ENCODE data around the gene TOMM6.
"Not testable (repeated sequence)": the region's sequence is repeated elsewhere in the genome, so short reads cannot be mapped to it uniquely, and the experiment has no call there.

Gene TOMM6

GRCh38 chr6:41763470-41763869 lies 24.0 kb upstream of the TOMM6 start:
- no peak for DNase-seq (ENCODE audit: low spot score)

GRCh38 chr6:41766043-41766664 lies 21.3 kb upstream of the TOMM6 start:
- not testable (repeated sequence) for DNase-seq (ENCODE audit: low spot score)

GRCh38 chr6:41767112-41767833 lies 20.2 kb upstream of the TOMM6 start:
- no peak for DNase-seq (ENCODE audit: low spot score)

GRCh38 chr6:41768545-41769308 lies 18.8 kb upstream of the TOMM6 start:
- DNase-seq (ENCODE audit: low spot score) = no peak

- no peak for DNase-seq (ENCODE audit: low spot score)
Observed at GRCh38 chr6:41769376-41769775, 18.1 kb upstream of the TOMM6 start.

- DNase-seq (ENCODE audit: low spot score) = no peak
Observed at GRCh38 chr6:41770381-41771057, 17.0 kb upstream of the TOMM6 start.

GRCh38 chr6:41771058-41771983 lies 16.2 kb upstream of the TOMM6 start:
- no peak for DNase-seq (ENCODE audit: low spot score)

GRCh38 chr6:41774841-41775240 lies 12.7 kb upstream of the TOMM6 start:
- DNase-seq (ENCODE audit: low spot score) = no peak

GRCh38 chr6:41775293-41775882 lies 12.1 kb upstream of the TOMM6 start:
- DNase-seq (ENCODE audit: low spot score) = no peak

- DNase-seq (ENCODE audit: low spot score) = no peak
Observed at GRCh38 chr6:41777551-41778285, 9.8 kb upstream of the TOMM6 start.

GRCh38 chr6:41778895-41779294 lies 8.6 kb upstream of the TOMM6 start:
- DNase-seq (ENCODE audit: low spot score) = no peak

- no peak for DNase-seq (ENCODE audit: low spot score)
Observed at GRCh38 chr6:41779336-41779735, 8.2 kb upstream of the TOMM6 start.

- peak; percentile 98 for DNase-seq (ENCODE audit: low spot score)
Observed at GRCh38 chr6:41779788-41780550, 7.5 kb upstream of the TOMM6 start, which contains the start of gene FRS3. TSS of gene FRS3 (minus strand) at chr6:41779900. CDS start at chr6:41776987, 2,913 bp downstream.

- DNase-seq (ENCODE audit: low spot score) = no peak
Observed at GRCh38 chr6:41780551-41781365, 6.7 kb upstream of the TOMM6 start, which contains the start of gene PRICKLE4. TSS of gene PRICKLE4 (plus strand) at chr6:41780782. CDS start at chr6:41783474, 2,692 bp downstream.

GRCh38 chr6:41781366-41781730 lies 6.1 kb upstream of the TOMM6 start:
- no peak for DNase-seq (ENCODE audit: low spot score)

- DNase-seq (ENCODE audit: low spot score) = no peak
Observed at GRCh38 chr6:41783106-41783780, 4.3 kb upstream of the TOMM6 start.

- DNase-seq (ENCODE audit: low spot score) = no peak
Observed at GRCh38 chr6:41784581-41785171, 2.8 kb upstream of the TOMM6 start.
